ENCODE data around the gene TAF12.
"Not testable (repeated sequence)": the region's sequence is repeated elsewhere in the genome, so short reads cannot be mapped to it uniquely, and the experiment has no call there.

The TAF12 gene

GRCh38 chr1:28645406-28645805, 2.5 kb upstream of the TAF12 start:
- not testable (repeated sequence) for DNase-seq

GRCh38 chr1:28644494-28644893, 1.6 kb upstream of the TAF12 start:
- DNase-seq: no peak

- DNase-seq: peak in 2 of 56 donors; percentile 35 to 72
Observed at GRCh38 chr1:28642056-28642846, 616 bp downstream of the TAF12 start.

- DNase-seq: no peak
Observed at GRCh38 chr1:28640766-28641165, 2.1 kb downstream of the TAF12 start.

DNA sequence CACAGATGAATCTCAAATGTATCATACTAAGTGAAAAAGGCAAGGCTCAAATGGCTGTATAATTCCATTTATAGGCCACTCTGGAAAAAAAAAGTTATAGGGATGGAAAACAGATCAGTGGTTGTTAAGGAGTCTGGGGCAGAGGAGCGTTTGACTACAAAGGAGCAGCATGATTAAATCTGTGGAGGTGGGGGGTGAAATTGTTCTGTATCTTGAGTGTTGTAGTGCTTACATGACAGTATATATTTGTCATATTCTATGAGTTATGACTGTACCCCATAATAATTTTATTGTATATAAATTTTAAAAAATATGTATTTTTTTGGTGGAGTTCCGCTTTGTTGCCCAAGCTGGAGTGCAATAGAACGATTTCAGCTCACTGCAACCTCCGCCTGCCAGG, 10.3 kb downstream of the TAF12 start:
- DNase-seq: no peak

GRCh38 chr1:28631713-28632112, 11.2 kb downstream of the TAF12 start:
- no peak for DNase-seq

DNA sequence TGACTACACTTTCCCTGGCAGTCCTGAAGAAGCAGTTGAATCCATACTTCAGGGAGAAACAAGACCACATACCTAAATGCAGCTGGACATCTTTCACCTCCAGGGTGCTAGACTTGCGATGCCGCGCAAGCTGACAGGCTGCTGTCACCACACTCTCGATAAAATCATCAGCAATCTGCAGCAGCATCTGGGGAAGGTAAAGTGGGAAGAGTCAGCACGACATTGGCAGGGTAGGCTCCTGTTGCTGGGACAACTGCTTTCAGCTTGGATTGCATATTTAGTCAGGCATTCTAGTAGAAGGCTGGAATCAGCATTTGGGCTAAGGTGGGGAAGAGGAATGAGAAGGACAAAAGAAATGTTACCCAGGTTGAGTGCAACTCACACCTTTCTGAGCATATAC, 29.7 kb downstream of the TAF12 start:
- DNase-seq: no peak

DNA sequence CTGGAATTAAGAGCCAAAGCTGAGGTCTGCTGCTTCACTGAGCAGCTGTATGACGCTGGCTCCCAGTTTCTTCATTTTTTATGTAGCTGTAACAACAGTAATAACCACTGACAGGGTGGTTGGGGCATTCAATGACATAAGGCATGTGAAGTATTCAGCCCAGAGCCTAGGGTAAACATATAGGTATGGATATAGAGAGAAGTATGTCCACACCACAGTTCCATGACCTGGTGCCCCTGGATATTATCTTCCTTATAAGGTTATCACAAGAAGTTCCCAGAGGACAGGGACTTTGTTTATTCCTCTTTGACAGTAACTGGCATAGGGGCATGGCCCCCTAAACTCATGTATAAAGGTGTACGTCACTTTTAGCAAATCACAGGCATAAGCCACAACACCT, 36.1 kb downstream of the TAF12 start:
- DNase-seq: no peak

GRCh38 chr1:28604962-28605361, 37.9 kb downstream of the TAF12 start:
- DNase-seq: no peak

- DNase-seq: no peak
Observed at GRCh38 chr1:28604411-28604810, 38.5 kb downstream of the TAF12 start.

DNA sequence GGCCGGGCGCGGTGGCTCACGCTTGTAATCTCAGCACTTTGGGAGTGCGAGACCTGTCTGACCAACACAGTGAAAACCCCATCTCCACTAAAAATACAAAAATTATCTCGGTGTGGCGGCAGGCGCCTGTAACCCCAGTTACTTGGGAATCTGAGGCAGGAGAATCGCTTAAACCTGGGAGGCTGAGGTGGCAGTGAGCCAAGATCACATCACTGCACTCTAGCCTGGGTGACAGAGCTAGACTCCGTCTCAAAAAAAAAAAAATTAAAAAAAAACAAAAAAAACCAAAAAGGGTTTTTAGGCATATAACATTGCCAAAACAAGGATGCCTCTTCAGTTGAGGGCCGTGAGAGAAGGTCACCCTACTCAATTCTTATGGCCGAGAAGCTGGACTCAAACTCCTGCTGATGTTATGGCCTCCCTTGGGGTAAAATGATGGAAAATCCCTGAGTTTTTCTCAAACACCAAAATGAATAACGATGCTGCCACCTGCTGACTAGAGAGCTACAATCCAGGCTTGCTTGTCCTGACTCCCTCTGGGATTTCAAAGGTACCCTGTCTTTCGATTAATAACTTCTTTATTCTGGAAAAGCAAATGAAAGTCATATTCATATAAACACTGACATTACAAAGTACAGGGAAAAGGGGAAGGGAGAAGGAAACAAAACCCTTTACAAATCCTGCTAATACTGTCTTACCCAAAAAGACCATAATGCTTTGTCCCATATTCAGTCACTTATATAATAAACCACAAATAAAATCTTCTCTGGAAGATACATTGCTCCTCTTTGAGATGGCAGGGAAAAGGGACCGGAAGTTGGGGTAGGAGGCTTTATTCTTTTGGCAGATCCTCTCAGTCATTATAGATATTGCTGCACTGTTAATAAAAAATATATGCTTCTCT, 40.1 kb downstream of the TAF12 start:
- peak in 38 of 56 donors; percentile 3 to 86 (median 32) for DNase-seq

DNA sequence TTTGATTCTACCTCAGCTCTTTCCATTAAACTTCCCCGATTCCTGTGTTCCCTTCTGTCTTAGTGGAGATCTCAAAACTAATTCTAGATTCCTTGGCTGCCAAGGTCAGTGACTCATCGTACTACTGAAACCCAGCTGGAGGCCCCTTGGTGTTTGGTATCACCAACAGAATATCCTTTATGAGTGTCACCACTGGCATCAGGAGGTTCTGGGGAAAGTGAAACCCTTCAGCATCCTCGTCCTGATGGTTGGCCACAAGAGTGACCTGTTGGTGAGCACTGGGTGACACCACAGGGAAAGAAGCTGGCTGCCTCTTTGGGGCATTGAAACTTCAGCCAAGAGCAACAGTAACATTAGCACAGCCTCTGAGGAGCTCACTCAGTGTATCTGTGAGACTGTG, 41.2 kb downstream of the TAF12 start:
- DNase-seq: no peak

DNA sequence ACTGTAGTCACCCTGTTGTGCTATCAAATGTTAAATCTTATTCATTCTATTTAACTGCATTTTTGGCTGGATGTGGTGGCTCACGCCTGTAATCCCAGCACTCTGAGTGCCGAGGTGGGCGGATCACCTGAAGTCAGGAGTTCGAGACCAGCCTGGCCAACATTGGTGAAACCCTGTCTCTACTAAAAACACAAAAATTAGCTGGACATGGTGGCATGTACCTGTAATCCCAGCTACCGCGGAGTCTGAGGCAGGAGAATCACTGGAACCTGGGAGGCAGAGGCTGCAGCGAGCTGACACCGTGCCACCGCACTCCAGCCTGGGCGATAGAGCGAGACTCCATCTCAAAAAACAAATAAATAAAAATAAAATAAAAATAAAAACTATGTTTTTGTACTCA, 46.6 kb downstream of the TAF12 start:
- not testable (repeated sequence) for DNase-seq

GRCh38 chr1:28595412-28596191, 47.3 kb downstream of the TAF12 start:
- no peak for DNase-seq

DNA sequence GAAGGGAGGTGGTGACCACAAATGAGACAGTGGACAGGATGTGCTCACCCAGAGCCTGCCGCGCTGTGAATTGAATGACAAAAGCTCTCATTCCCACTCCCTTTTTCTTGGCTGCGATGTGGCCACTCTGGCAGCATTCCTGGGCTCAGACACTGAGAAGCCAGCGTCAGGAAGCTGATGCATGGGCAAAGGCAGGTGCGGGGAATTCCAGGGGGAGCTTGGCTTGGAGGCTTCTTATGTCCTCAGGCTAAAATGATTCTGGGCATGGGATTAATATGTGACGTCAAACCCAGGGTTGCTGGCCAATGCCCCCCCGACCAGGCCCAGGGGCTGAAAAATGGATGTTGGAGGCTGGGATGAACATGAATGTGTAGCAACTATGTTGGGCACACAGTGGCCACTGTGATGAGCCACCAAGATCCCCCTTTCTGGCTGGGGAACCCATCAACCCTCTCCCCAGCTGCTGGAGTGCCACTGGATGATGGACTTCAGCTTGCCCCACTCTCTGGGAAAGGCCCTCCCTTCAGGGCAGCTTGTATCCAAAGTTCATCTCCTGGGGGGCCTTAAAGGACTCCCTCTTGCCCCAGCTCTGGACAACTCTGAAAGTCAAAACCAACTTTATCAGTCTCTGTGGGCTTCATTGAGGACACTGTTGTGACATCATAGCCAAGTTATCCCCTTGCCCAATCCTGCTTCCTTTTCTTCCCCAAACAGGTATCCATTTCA, 48.0 kb downstream of the TAF12 start:
- DNase-seq: peak in 11 of 56 donors; percentile 5 to 33 (median 13)

GRCh38 chr1:28593988-28594356, 48.9 kb downstream of the TAF12 start:
- DNase-seq: not testable (repeated sequence)

DNA sequence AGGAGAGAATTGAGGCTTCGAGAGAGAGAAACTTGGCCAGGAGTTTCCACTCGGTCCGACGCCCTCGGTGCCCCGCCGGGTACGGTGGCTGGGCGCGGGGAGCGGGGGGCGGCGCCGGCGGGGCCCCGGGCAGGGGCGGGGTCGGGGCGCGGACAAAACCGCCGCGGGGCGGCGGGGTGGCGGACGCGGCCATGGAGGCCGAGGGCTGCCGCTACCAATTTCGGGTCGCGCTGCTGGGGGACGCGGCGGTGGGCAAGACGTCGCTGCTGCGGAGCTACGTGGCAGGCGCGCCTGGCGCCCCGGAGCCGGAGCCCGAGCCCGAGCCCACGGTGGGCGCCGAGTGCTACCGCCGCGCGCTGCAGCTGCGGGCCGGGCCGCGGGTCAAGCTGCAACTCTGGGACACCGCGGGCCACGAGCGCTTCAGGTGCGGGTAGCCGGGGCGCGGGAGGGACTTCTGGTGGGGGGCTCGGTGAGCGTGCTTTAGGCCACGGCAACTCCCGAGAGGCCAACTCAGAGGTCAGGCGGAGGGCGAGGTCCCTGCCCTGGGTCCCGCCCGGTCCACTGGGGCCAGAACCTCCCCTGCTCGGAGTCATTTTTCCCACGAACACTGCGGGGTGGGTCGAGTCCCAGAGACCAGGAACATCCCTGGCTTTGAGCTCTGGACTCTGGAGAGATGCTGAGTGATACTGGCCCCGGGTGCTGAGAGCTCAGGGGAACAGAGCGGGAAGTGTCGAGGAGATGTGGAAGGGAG, 50.4 kb downstream of the TAF12 start:
- no peak for DNase-seq

GRCh38 chr1:28591708-28592320, 51.1 kb downstream of the TAF12 start, which contains the start of gene RAB42:
RAB42 (plus strand) TSS chr1:28592265; CDS start chr1:28592512, 247 bp downstream.
- DNase-seq: peak in 1 of 56 donors; percentile 9

DNA sequence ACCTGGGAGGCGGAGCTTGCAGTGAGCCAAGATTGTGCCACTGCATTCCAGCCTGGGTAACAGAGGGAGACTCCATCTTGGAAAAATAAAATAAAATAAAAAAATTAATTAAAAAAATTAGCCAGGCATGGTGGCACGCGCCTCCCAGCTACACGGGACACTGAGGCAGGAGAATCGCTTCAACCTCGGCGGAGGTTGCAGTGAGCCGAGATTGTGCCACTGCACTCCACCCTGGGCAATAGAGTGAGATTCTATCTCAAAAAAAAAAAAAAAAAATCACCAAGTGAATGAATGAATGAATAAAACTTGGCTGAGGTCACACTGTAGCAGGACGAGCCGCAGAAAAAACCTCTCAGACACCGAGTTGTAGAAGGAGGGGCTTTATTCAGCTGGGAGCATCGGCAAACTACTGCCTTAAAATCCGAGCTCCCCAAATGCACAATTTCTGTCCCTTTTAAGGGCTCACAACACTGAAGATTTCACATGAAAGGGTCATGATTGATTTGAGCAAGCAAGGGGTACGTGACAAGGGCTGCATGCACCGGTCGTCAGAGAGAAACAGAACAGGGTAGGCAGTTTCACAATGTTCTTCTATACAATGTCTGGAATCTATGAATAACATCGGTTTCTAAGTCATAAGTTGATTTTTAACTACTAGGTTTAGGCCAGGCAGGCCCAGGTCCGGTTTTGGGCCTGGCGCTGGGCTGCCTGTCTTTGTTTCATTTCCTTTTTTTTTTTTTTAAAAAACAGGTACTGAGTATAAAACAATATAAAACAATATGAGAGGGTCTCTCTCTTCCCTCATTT, 56.1 kb downstream of the TAF12 start:
- not testable (repeated sequence) for DNase-seq
